ACHN (cell line): ENCODE measurements around the gene LMAN1L.
A peak's percentile ranks its signal among the peaks of the same experiment; 100 is the strongest.

ENCODE experiments used
- DNase-seq: peaks from one replicate; pipeline ENCODE4 v3.0.0-alpha.2; 2015
- in situ Hi-C: cut with HindIII; loops from 2 replicates; pipeline ENCODE4 v1.10.0; 2017; ENCODE audit warnings: low sequenced_read_pairs, low pct_ligation_motif_present, low pct_unique_long_range_greater_than_20kb

Gene LMAN1L

GRCh38 chr15:74804935-74805334, 7.7 kb upstream of the LMAN1L start:
- no peak for DNase-seq
- in situ Hi-C loops, result no loop called here

- in situ Hi-C loops, result no loop called here
- DNase-seq, result no peak
These were observed 5.4 kb upstream of the LMAN1L start for GRCh38 chr15:74807282-74807681.

- in situ Hi-C loops, result no loop called here
- DNase-seq, result peak; percentile 41
These were observed 4.4 kb upstream of the LMAN1L start for GRCh38 chr15:74808078-74808839.

- DNase-seq, result no peak
- in situ Hi-C loops, result no loop called here
These were observed 3.8 kb upstream of the LMAN1L start for GRCh38 chr15:74808840-74809229.

- DNase-seq, result no peak
- in situ Hi-C loops, result no loop called here
These were observed 3.4 kb upstream of the LMAN1L start for GRCh38 chr15:74809242-74809641.

GRCh38 chr15:74809956-74810355, 2.7 kb upstream of the LMAN1L start:
- DNase-seq, result peak; percentile 42

GRCh38 chr15:74815121-74815934, 2.7 kb downstream of the LMAN1L start:
- in situ Hi-C loops, result no loop called here
- DNase-seq, result no peak

More at GRCh38 chr15:74809956-74810355, 2.7 kb upstream of the LMAN1L start:
- in situ Hi-C loops, result no loop called here

GRCh38 chr15:74815961-74816360, 3.3 kb downstream of the LMAN1L start:
- in situ Hi-C loops, result no loop called here
- no peak for DNase-seq

GRCh38 chr15:74816624-74817369, 4.2 kb downstream of the LMAN1L start:
- DNase-seq, result no peak
- in situ Hi-C loops, result no loop called here

GRCh38 chr15:74817370-74817737, 4.7 kb downstream of the LMAN1L start:
- DNase-seq, result no peak
- in situ Hi-C loops, result no loop called here

GRCh38 chr15:74820056-74820455, 7.4 kb downstream of the LMAN1L start:
- in situ Hi-C loops, result no loop called here
- DNase-seq, result no peak

- in situ Hi-C loops, result no loop called here
- no peak for DNase-seq
These were observed 8.6 kb downstream of the LMAN1L start for GRCh38 chr15:74821091-74821789.

GRCh38 chr15:74821790-74822158, 9.1 kb downstream of the LMAN1L start:
- no peak for DNase-seq
- in situ Hi-C loops, result no loop called here

- in situ Hi-C loops, result no loop called here
- DNase-seq, result no peak
These were observed 9.6 kb downstream of the LMAN1L start for GRCh38 chr15:74822233-74822632.

- in situ Hi-C loops, result no loop called here
- DNase-seq, result no peak
These were observed 10.7 kb downstream of the LMAN1L start for GRCh38 chr15:74823324-74823723.

- in situ Hi-C loops, result no loop called here
- no peak for DNase-seq
These were observed 12.3 kb downstream of the LMAN1L start for GRCh38 chr15:74824976-74825375.

- in situ Hi-C loops, result no loop called here
- DNase-seq, result no peak
These were observed 13.2 kb downstream of the LMAN1L start for GRCh38 chr15:74825866-74826265.

GRCh38 chr15:74826364-74826819, 13.8 kb downstream of the LMAN1L start, which contains the start of gene CPLX3:
Gene CPLX3 (plus strand): TSS chr15:74826627. CDS start chr15:74826704, 77 bp downstream.
- in situ Hi-C loops, result no loop called here
- peak; percentile 6 for DNase-seq

- no peak for DNase-seq
- in situ Hi-C loops, result no loop called here
These were observed 14.3 kb downstream of the LMAN1L start for GRCh38 chr15:74826921-74827320.
